Activated naive CD8-positive, alpha-beta T cell treated with anti-CD3 and anti-CD28 coated beads for 36 hours (primary cell): Measurements from ENCODE around the gene ADAMTS17. TPM values are rescaled to one million over a fixed set of nuclear protein-coding genes. Genes with fewer than 3 reads are reported as not detected.

Experiments
- DNase-seq: peaks from one replicate; pipeline ENCODE4 v3.0.0; 2021
- H3K27ac Mint-ChIP-seq: one replicate; pipeline ENCODE4 v1.8.0; 2022; ENCODE audit warnings: mild to moderate bottlenecking, moderate library complexity, mixed read lengths
- H3K27me3 Mint-ChIP-seq: one replicate; pipeline ENCODE4 v1.8.0; 2022; ENCODE audit warnings: mild to moderate bottlenecking, mixed read lengths
- H3K36me3 Mint-ChIP-seq: one replicate; pipeline ENCODE4 v1.8.0; 2021; ENCODE audit warnings: mild to moderate bottlenecking, mixed read lengths
- H3K4me1 Mint-ChIP-seq: one replicate; pipeline ENCODE4 v1.8.0; 2021; ENCODE audit warnings: mixed read lengths
- H3K4me3 Mint-ChIP-seq: one replicate; pipeline ENCODE4 v1.8.0; 2022; ENCODE audit warnings: mild to moderate bottlenecking, moderate library complexity, mixed read lengths
- H3K9me3 Mint-ChIP-seq: one replicate; pipeline ENCODE4 v1.8.0; 2022; ENCODE audit warnings: mixed read lengths
- total RNA-seq, 2 experiments: library from RNA; stranded (reverse); gene quantifications; one replicate each; pipeline ENCODE4 v1.2.3, GENCODE V29; 2021

Gene ADAMTS17
- total RNA-seq, 2 experiments from 2014 or later: 2.5 to 3.6 TPM

DNA sequence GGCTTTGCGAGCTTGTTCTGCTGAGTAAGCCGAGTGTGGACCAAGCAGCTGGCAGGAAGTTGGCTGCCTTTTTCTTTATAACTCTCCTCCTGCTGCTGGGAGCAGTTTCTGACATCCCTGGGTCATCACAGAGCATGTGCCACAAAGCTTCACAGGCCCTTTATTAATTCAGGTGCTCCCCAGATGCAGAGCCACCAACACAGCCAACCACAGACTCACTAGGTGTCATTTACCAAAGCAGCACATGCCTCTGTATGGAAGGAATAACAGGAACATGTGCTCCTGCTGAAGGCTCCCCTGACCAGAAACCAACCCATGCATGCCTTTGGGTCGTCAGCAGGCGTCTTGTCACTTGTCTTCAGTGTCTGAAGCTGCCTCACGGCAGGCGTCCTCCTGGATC is 152.5 kb downstream of the ADAMTS17 start:
- Mint-ChIP-seq H3K4me3 (no peak overlapping the region), H3K36me3 (no peaks in the 10 kb centered on the region), H3K27ac (no peak overlapping the region), H3K4me1 (no peaks in the 10 kb centered on the region), H3K9me3 (no peaks in the 10 kb centered on the region), H3K27me3 (no peaks in the 10 kb centered on the region)
- no peak for DNase-seq

DNA sequence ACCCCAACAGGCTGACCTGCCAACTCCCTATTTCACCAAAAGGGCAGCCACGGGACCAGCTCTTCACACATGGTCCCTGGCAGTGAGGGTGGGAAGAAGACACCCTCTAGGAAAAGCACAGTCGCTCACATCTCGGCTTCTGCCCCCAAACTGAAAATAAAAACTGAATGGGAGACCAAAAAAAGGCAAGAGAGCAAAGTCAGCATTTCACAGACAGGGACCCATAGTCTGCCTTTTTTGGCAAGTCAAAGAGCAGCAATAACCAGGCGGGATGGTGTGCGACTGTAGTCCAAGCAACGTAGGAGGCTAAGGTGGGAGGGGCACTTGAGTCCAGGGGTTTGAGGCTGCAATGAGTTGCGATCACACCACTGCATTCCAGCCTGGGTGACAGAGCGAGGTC is 154.1 kb downstream of the ADAMTS17 start:
- no peak overlapping the region for H3K4me3 Mint-ChIP-seq
- H3K4me1 Mint-ChIP-seq: no peaks in the 10 kb centered on the region
- no peaks in the 10 kb centered on the region for H3K9me3 Mint-ChIP-seq
- no peak overlapping the region for H3K27ac Mint-ChIP-seq
- no peaks in the 10 kb centered on the region for H3K27me3 Mint-ChIP-seq
- no peaks in the 10 kb centered on the region for H3K36me3 Mint-ChIP-seq
- no peak for DNase-seq

DNA sequence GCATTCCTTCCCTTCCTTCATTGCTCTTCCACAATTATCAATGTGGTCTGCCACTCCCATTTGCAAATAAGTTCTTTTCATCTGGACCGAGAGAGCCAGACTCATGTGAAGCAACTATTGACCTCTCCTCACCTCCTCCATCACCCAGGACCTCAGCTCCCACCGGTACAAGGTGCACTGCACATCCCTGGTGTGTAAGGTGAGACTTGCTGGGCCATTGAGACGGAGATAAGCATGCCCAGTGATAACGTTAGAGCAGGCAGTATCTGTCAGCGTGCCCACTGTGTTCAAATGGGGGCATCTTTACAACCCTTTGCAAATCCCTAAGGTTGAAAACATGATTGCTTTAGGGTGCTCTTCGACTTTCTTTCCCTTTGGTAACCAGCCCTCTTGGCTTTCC is 154.8 kb downstream of the ADAMTS17 start:
- no peaks in the 10 kb centered on the region for H3K27me3 Mint-ChIP-seq
- no peak for DNase-seq

DNA sequence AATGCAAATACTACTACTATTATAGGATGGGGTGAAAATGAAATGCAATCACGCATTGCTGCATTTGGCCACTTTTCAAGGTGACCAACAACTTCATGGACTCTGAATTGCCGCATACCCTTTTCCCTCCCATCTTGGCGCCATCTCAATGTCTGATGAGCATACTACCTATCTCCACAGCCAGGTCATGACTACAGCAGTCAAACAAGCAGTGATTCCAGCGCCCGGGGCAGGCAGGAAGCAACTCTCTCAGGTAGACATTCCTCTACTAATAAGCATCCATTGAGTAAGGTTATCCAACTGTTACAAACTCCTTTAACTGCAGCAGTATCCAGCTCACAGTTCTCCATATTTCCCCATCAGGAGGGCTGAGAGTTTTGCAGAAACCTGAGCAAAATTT is 155.4 kb downstream of the ADAMTS17 start:
- Mint-ChIP-seq H3K27ac (no peak overlapping the region), H3K9me3 (no peaks in the 10 kb centered on the region)

More for the DNA sequence above, 154.8 kb downstream of the ADAMTS17 start:
- no peak overlapping the region for H3K27ac Mint-ChIP-seq
- H3K9me3 Mint-ChIP-seq: no peaks in the 10 kb centered on the region
- no peaks in the 10 kb centered on the region for H3K4me1 Mint-ChIP-seq
- H3K4me3 Mint-ChIP-seq: no peak overlapping the region
- peaks cover 1% of the 10 kb centered on the region for H3K36me3 Mint-ChIP-seq

DNA sequence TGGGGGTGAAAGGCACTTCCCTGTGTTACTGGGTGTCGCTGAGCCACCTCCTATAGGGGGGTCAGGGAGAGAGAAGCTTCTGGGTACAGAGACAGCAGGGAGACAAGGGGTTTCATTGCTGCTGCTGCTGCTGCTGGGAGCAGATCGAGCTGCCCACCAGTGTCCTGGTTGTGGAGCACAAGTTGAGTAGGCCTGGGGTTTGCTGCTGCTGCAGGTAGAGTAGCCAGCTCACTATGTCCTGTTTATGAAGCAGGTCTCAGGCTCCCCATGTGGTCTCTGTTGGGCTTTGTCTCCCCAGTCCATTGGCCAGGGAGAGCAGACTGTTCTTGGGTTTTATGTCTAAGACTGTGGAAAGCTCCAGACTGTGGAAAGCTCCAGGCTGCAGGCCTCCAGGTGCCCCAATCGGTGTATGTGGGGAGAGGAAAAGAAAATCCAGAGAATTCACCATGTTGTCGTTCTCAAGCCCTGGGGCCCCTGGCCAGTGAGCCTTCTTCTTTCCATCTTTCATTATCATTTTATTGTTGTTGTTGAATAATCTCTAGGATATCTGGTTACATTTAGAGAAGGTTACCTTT is 157.8 kb downstream of the ADAMTS17 start:
- Mint-ChIP-seq H3K9me3 (no peaks in the 10 kb centered on the region), H3K27ac (no peak overlapping the region), H3K27me3 (no peaks in the 10 kb centered on the region), H3K4me1 (no peaks in the 10 kb centered on the region), H3K4me3 (no peak overlapping the region), H3K36me3 (peaks cover 1% of the 10 kb centered on the region)
- DNase-seq: no peak

More for the DNA sequence above, 155.4 kb downstream of the ADAMTS17 start:
- no peak for DNase-seq
- H3K4me1 Mint-ChIP-seq: no peaks in the 10 kb centered on the region
- peaks cover 1% of the 10 kb centered on the region for H3K36me3 Mint-ChIP-seq
- no peaks in the 10 kb centered on the region for H3K27me3 Mint-ChIP-seq
- no peak overlapping the region for H3K4me3 Mint-ChIP-seq

DNA sequence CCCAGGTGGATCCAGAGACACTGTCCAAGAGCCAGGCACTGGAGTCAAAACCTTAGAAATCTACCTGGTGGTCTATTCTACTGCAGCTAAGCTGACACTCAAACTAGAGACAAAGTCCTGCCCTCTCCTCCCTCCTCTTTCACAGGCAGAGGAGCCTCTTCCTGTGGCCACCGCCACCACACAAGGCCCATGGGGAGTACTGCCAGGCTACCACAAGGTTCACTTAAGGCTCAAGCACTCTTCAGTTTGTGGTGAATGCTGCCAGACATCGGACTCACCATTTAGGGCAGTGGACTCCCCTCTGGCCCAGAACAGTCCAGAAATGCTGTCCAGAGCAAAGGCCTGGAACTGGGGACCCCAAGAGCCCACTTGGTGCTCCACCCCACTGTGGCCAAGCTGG is 160.9 kb downstream of the ADAMTS17 start:
- peaks cover 1% of the 10 kb centered on the region for H3K36me3 Mint-ChIP-seq
- DNase-seq: no peak
- H3K4me3 Mint-ChIP-seq: no peak overlapping the region
- H3K4me1 Mint-ChIP-seq: no peaks in the 10 kb centered on the region
- H3K27me3 Mint-ChIP-seq: no peaks in the 10 kb centered on the region
- peaks cover 6% of the 10 kb centered on the region for H3K9me3 Mint-ChIP-seq
- H3K27ac Mint-ChIP-seq: no peak overlapping the region

DNA sequence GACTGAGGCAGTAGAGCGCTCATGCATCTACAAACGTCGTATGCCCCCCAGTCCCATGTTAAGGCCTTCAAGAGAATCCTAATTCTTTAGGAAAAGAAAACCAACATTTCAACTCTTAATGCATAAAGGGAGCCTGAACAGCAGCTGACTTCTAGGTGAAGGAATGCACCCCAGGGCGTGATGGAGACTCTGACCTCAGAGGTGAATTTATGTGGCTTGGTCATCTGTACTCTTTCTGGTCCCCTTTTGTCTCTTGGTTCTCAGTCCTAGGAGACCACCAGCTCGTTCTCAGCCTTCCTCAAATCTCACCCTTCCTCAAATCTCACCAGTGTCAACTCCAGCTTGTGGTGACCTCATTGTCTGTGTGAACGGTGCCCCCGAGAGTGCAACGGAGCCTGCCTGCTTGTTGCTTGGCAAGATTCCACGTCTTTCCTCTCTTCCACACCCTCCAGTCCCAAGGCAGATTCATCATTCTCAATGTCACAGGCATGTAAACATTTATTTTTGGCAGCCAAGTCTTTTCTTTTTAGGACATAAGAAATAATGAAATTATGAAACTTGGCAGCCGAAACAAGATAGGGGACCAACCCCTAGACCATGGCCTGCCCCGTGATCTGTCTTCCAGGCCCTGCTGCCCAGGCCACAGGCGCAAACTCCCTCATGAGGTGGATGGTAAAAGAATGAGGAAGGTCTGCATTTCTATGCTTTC is 166.2 kb downstream of the ADAMTS17 start:
- no peak overlapping the region for H3K27ac Mint-ChIP-seq
- no peaks in the 10 kb centered on the region for H3K27me3 Mint-ChIP-seq
- H3K9me3 Mint-ChIP-seq: peaks cover 15% of the 10 kb centered on the region
- no peak for DNase-seq
- H3K4me1 Mint-ChIP-seq: peaks cover 2% of the 10 kb centered on the region
- peaks cover 3% of the 10 kb centered on the region for H3K36me3 Mint-ChIP-seq
- H3K4me3 Mint-ChIP-seq: no peak overlapping the region

DNA sequence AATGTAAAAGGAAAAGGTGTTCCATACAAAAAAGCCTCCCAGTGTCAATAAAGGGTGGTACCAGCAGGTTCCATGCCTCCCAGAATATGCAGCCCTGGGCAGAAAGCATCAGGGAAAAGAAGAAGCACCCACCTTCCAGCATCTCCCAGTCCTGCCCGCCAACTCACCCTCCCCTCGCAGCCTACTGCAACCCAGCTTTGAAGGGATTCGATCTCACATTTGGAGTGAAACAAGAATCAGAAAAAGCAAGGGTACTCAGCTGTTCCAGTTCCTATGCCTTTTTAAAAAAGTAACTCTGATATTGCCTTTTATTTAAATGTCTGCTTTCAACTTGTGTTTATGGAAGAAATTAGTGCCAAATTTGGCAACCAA is 166.9 kb downstream of the ADAMTS17 start:
- H3K27me3 Mint-ChIP-seq: no peaks in the 10 kb centered on the region
- H3K4me3 Mint-ChIP-seq: no peak overlapping the region
- peaks cover 8% of the 10 kb centered on the region for H3K4me1 Mint-ChIP-seq
- no peak overlapping the region for H3K27ac Mint-ChIP-seq
- H3K9me3 Mint-ChIP-seq: peaks cover 16% of the 10 kb centered on the region
- no peak for DNase-seq
- peaks cover 3% of the 10 kb centered on the region for H3K36me3 Mint-ChIP-seq

DNA sequence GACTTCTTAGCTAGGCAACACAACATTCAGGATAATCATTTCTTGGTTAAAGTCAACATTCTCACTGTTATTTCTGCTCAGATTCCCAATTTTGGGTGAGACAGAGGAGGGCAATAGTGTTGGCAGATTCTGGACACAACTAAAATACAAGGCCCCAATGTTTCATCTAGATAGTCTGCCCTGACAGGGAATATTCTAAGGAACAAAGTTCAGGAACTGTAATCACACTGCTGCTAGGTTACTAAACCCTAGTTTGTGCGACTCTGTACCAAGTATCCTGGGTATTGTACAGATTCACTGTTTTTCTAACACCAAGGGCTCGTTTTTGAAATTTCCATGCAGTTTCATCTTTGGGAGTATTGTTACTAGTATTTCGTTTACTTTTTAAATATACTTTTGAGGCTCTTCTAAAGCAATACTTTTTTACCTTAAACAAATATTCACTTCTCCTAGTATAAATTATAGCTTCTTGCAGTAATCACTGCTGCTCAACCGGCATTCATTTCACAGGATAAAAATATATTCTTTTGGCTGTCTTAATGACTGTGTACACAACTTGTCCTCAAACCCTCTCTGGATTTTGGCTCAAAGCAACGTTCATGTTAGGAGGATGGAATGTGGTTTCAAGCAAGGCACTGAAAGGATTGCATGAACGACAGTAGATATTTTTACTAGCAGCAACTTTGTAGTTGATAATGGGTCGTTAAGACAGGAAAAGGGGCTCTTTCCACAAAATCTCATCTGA is 167.4 kb downstream of the ADAMTS17 start:
- Mint-ChIP-seq H3K9me3 (peaks cover 16% of the 10 kb centered on the region), H3K27me3 (no peaks in the 10 kb centered on the region), H3K4me1 (peaks cover 13% of the 10 kb centered on the region)

DNA sequence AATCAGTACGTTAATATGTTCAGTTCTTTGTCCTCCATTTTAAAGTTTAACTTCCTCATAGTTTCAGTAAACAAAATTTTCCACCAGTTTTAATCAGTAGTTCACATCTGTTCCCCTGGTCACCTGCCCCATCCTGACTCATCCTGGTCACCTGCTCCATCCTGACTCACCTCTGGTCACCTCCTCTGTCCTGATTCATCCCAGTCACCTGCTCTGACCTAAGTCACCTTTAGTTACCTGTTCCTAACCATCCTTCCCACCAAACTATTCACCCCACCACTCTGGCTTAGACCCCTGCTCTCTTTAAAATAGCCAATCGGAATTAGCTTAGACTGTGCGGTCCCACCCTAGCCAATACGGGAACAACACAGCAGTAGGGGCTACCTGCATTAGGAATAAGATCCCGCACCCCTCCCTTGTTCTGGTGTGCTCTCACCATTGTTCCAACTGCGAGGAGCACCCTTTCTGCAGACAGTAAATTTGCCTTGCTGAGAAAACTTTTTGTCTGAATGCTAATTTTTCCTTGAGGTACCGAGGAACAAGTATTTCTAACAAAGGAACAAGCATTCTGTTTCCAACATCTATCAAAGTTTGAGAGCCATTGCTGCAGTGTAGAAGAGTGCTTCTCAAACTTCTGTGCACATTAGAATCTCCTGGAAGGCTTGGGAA is 169.3 kb downstream of the ADAMTS17 start:
- H3K9me3 Mint-ChIP-seq: peaks cover 12% of the 10 kb centered on the region
- no peak overlapping the region for H3K4me3 Mint-ChIP-seq
- H3K4me1 Mint-ChIP-seq: peaks cover 13% of the 10 kb centered on the region
- H3K36me3 Mint-ChIP-seq: peaks cover 3% of the 10 kb centered on the region
- DNase-seq: no peak
- H3K27ac Mint-ChIP-seq: no peak overlapping the region
- H3K27me3 Mint-ChIP-seq: no peaks in the 10 kb centered on the region

More for the DNA sequence above, 167.4 kb downstream of the ADAMTS17 start:
- DNase-seq: no peak
- no peak overlapping the region for H3K4me3 Mint-ChIP-seq
- no peak overlapping the region for H3K27ac Mint-ChIP-seq
- H3K36me3 Mint-ChIP-seq: peaks cover 3% of the 10 kb centered on the region

DNA sequence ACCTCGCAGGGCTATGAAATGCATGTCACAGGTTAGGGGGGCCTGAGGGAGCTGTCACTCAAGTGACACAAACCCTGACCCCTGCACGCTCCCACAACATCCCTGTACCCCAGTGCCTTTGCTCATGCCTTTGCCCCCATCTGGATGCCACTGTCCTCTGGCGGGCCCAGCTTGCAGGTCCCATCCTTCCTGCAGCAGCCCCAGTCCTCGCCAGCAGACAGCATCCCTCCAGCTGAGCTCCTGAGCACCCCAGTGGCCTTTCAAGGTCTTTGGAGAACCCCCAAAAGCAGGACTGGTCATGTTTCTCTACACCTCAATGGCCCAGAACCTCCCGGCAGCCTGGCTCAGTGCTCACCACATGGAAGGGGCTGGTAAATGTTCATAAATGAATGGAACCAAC is 170.4 kb downstream of the ADAMTS17 start:
- no peak overlapping the region for H3K27ac Mint-ChIP-seq
- peaks cover 13% of the 10 kb centered on the region for H3K4me1 Mint-ChIP-seq
- DNase-seq: no peak

DNA sequence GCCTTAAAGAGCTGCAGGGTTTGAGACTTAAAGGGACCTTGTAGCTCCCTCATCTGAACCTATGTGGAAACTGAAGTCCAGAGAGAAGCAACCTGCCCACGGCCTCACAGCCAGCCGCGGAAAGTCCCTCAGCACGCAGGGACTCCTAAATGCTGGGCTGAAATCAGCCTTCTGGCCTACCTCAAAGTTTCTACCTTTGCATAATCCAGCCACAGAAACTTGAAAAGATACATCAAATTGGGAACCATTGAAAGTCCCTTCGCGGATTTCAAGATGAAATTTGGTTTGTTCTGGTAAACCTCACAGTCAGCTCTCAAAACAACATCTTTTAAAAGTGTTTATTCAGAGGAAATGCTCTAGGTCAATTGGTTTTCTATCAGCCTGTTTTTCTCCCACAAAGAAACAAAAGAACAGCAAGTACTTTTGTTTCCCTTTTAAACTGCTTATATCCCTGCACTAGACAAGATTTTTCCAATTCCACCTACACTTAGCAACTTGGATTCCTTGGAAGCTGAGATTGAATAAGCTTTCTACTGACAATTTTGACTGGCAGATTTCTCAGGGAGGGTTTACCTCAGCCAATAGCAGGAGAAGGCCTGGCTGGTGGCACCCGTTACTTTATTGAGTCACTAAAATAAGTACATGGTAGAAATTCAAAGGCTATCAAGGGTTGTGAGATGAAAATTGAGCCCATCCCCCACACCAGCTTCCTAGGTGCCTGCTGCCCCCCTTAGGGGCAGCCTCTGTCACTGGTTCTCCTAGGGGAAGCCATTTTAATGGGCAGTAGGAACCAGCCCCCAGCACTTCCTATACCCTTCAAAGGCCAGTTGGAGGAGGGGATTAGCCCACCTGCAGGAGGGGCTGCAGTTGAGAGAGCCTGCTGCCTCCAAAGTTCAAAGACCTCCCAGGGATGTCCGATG is 171.2 kb downstream of the ADAMTS17 start:
- Mint-ChIP-seq H3K4me3 (no peak overlapping the region), H3K9me3 (peaks cover 7% of the 10 kb centered on the region), H3K27me3 (no peaks in the 10 kb centered on the region), H3K4me1 (peaks cover 13% of the 10 kb centered on the region), H3K27ac (peak overlapping the region; percentile 69), H3K36me3 (peaks cover 3% of the 10 kb centered on the region)
- peak; percentile 59 for DNase-seq

More for the DNA sequence above, 170.4 kb downstream of the ADAMTS17 start:
- peaks cover 12% of the 10 kb centered on the region for H3K9me3 Mint-ChIP-seq
- H3K36me3 Mint-ChIP-seq: peaks cover 3% of the 10 kb centered on the region
- H3K27me3 Mint-ChIP-seq: no peaks in the 10 kb centered on the region
- no peak overlapping the region for H3K4me3 Mint-ChIP-seq

DNA sequence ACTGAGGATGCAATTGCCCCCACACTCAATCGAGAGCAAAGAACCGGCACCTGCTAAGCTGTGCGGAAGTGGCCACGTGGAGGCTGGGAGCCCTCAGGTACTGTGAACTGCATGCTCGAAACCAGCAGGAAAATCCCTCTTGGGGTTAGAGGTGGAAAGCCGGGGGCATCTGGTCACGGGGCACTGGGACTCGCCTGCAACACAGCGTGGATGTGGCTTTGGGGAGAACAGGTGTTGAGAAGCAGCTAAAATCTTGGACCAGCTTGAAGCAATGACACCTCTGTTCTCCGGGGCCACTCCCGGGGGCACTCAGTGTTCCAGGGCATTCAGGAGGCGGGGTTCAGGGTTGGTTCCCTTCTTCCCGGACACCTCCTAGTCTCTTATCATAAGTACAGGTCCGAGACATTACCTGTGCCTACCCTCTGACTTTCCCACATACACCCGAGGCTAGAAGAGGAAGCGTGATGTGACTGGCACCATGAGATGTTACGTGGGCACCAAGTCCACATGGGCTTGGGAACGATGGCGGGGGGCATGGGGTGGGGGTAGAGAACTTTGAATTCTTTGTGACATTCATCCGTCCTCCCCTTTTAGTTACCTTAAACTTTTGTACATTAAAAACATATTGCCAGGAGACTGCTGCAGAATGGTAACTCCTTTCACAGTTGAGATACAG is 172.0 kb downstream of the ADAMTS17 start:
- Mint-ChIP-seq H3K27me3 (no peaks in the 10 kb centered on the region), H3K36me3 (peaks cover 3% of the 10 kb centered on the region), H3K4me3 (no peak overlapping the region), H3K9me3 (peaks cover 7% of the 10 kb centered on the region), H3K27ac (no peak overlapping the region), H3K4me1 (peaks cover 13% of the 10 kb centered on the region)
- no peak for DNase-seq

DNA sequence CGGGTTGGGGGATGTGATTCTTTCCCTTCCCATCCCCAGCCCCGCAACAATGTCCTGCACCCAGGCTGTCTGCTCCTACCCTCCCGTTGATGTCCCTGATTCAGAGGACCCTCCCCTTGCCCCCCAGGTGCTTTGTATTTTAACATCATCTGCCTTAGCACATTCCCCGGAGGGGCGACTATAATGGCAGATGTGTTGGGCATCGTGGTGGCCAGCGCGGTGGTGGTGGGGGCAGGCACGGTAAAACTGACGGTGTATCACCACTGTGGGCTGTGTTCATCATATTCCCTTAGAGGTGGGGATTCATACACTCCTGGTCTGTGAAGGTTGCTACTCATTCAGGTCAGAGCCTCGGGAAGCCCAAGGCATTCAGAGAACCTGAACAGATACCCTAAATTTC is 173.0 kb downstream of the ADAMTS17 start:
- H3K9me3 Mint-ChIP-seq: peaks cover 7% of the 10 kb centered on the region
- H3K4me3 Mint-ChIP-seq: no peak overlapping the region
- no peaks in the 10 kb centered on the region for H3K27me3 Mint-ChIP-seq
- no peak for DNase-seq
- H3K4me1 Mint-ChIP-seq: peaks cover 13% of the 10 kb centered on the region
- H3K27ac Mint-ChIP-seq: no peak overlapping the region
- peaks cover 3% of the 10 kb centered on the region for H3K36me3 Mint-ChIP-seq
